H9 (cell line): ENCODE measurements around the gene CFAP91. TPM values are rescaled to one million over a fixed set of nuclear protein-coding genes. Genes with fewer than 3 reads are reported as not detected.

Experiments used
- DNase-seq: peaks from one replicate; pipeline ENCODE4 v3.0.0-alpha.2; 2017
- H2AFZ ChIP-seq: one replicate; pipeline ENCODE4 v1.6.1; 2013; ENCODE audit warnings: mild to moderate bottlenecking, low read length, control low read depth, moderate library complexity
- H2AK5ac ChIP-seq: 2 replicates; pipeline ENCODE4 v1.6.1; 2013; ENCODE audit warnings: low read length, control low read depth, mixed read lengths; ENCODE audit not compliant: insufficient read length
- H2BK120ac ChIP-seq: one replicate; pipeline ENCODE4 v1.6.1; 2013; ENCODE audit warnings: low read depth, mild to moderate bottlenecking, low read length, control low read depth, inconsistent platforms; ENCODE audit not compliant: poor library complexity, severe bottlenecking
- H2BK12ac ChIP-seq: 2 replicates; pipeline ENCODE4 v1.6.1; 2013; ENCODE audit warnings: low read length, control low read depth, mixed read lengths, low read depth; ENCODE audit not compliant: insufficient read length
- H2BK15ac ChIP-seq: 2 replicates; pipeline ENCODE4 v1.6.1; 2013; ENCODE audit warnings: low read depth, low read length, control low read depth
- H2BK20ac ChIP-seq: one replicate; pipeline ENCODE4 v1.6.1; 2013; ENCODE audit warnings: low read depth, mild to moderate bottlenecking, low read length, control low read depth, inconsistent platforms; ENCODE audit not compliant: poor library complexity, severe bottlenecking
- H2BK5ac ChIP-seq: 2 replicates; pipeline ENCODE4 v1.6.1; 2013; ENCODE audit warnings: low read length, control low read depth, mixed read lengths; ENCODE audit not compliant: insufficient read length
- H3K14ac ChIP-seq: 2 replicates; pipeline ENCODE4 v1.6.1; 2013; ENCODE audit warnings: low read length, control low read depth; ENCODE audit not compliant: insufficient read depth
- H3K18ac ChIP-seq: 2 replicates; pipeline ENCODE4 v1.6.1; 2013; ENCODE audit warnings: low read depth, mild to moderate bottlenecking, mixed read lengths, low read length, control low read depth; ENCODE audit not compliant: insufficient read length
- H3K23ac ChIP-seq: 2 replicates; pipeline ENCODE4 v1.6.1; 2013; ENCODE audit warnings: low read length, control low read depth, mixed read lengths, low read depth; ENCODE audit not compliant: insufficient read length
- H3K23me2 ChIP-seq: 2 replicates; pipeline ENCODE4 v1.6.1; 2013; ENCODE audit warnings: low read depth, mild to moderate bottlenecking, mixed read lengths, low read length, control low read depth; ENCODE audit not compliant: insufficient read length, poor library complexity, severe bottlenecking
- H3K27ac ChIP-seq: 2 replicates; pipeline ENCODE4 v1.5.1; 2013; ENCODE audit warnings: low read length, control low read depth, mixed read lengths, low read depth; ENCODE audit not compliant: insufficient read length
- H3K27me3 ChIP-seq: 2 replicates; pipeline ENCODE4 v1.6.1; 2013; ENCODE audit warnings: low read length, control low read depth, inconsistent platforms; ENCODE audit not compliant: insufficient read depth
- H3K4ac ChIP-seq: 2 replicates; pipeline ENCODE4 v1.6.1; 2013; ENCODE audit warnings: low read depth, mild to moderate bottlenecking, control low read depth, inconsistent platforms, low read length, moderate library complexity
- H3K4me1 ChIP-seq: 2 replicates; pipeline ENCODE4 v1.6.1; 2013; ENCODE audit warnings: low read length, control low read depth, inconsistent platforms; ENCODE audit not compliant: insufficient read depth
- H3K4me2 ChIP-seq: 2 replicates; pipeline ENCODE4 v1.6.1; 2013; ENCODE audit warnings: low read length, control low read depth, mixed read lengths; ENCODE audit not compliant: insufficient read length, insufficient read depth
- H3K56ac ChIP-seq: 2 replicates; pipeline ENCODE4 v1.6.1; 2013; ENCODE audit warnings: low read depth, mild to moderate bottlenecking, mixed read lengths, low read length, control low read depth; ENCODE audit not compliant: insufficient read length
- H3K79me1 ChIP-seq: 2 replicates; pipeline ENCODE4 v1.6.1; 2013; ENCODE audit warnings: low read depth, mild to moderate bottlenecking, moderate library complexity, low read length, control low read depth, inconsistent platforms; ENCODE audit not compliant: insufficient read depth, poor library complexity, severe bottlenecking
- H3K79me2 ChIP-seq: 2 replicates; pipeline ENCODE4 v1.6.1; 2013; ENCODE audit warnings: low read length, control low read depth, inconsistent platforms; ENCODE audit not compliant: insufficient read depth
- H3K9ac ChIP-seq: 2 replicates; pipeline ENCODE4 v1.6.1; 2013; ENCODE audit warnings: low read length, control low read depth, mixed read lengths; ENCODE audit not compliant: insufficient read length; ENCODE audit errors: extremely low read depth
- H3K9me3 ChIP-seq: one replicate; pipeline ENCODE4 v1.6.1; 2013; ENCODE audit warnings: low read depth, low read length, inconsistent platforms; ENCODE audit not compliant: control insufficient read depth
- H3T11ph ChIP-seq: one replicate; pipeline ENCODE4 v1.6.1; 2013; ENCODE audit warnings: mild to moderate bottlenecking, low read length, control low read depth, inconsistent platforms
- H4K20me1 ChIP-seq: one replicate; pipeline ENCODE4 v1.6.1; 2013; ENCODE audit not compliant: control insufficient read depth, insufficient read length, insufficient read depth
- H4K5ac ChIP-seq: 2 replicates; pipeline ENCODE4 v1.6.1; 2013; ENCODE audit warnings: low read depth, mild to moderate bottlenecking, mixed read lengths, low read length, control low read depth; ENCODE audit not compliant: insufficient read length
- H4K8ac ChIP-seq: replicated peaks from 2 replicates; pipeline ENCODE4 v1.6.1; 2013; ENCODE audit warnings: low read length, control low read depth, mixed read lengths, low read depth; ENCODE audit not compliant: insufficient read length
- H4K91ac ChIP-seq: 2 replicates; pipeline ENCODE4 v1.6.1; 2013; ENCODE audit warnings: low read depth, mild to moderate bottlenecking, moderate library complexity, mixed read lengths, low read length, control low read depth; ENCODE audit not compliant: insufficient read length
- H3K27ac Mint-ChIP-seq, 3 experiments: 2 replicates in 2 of 3; 3 replicates in 1 of 3; pipeline ENCODE4 v1.8.0; 2020 to 2021; ENCODE audit warnings: mixed read lengths in 3 of 3, mild to moderate bottlenecking in 1 of 3, moderate library complexity in 1 of 3
- H3K27me3 Mint-ChIP-seq: 2 replicates; pipeline ENCODE4 v1.8.0; 2021; ENCODE audit warnings: low read depth, mild to moderate bottlenecking, moderate library complexity, mixed read lengths
- H3K36me3 Mint-ChIP-seq, 3 experiments: 2 replicates in 2 of 3; 3 replicates in 1 of 3; pipeline ENCODE4 v1.8.0; 2020 to 2021; ENCODE audit warnings: low read depth in 3 of 3, mixed read lengths in 3 of 3; ENCODE audit not compliant: insufficient read depth in 1 of 3
- H3K4me1 Mint-ChIP-seq, 2 experiments: 2 replicates each; pipeline ENCODE4 v1.8.0; 2020; ENCODE audit warnings: mixed read lengths in 2 of 2
- H3K4me3 Mint-ChIP-seq, 2 experiments: 2 replicates in 1 of 2; 3 replicates in 1 of 2; pipeline ENCODE4 v1.8.0; 2020 to 2021; ENCODE audit warnings: mild to moderate bottlenecking in 2 of 2, mixed read lengths in 2 of 2, moderate library complexity in 1 of 2
- H3K9me3 Mint-ChIP-seq, 2 experiments: 2 replicates in 1 of 2; 3 replicates in 1 of 2; pipeline ENCODE4 v1.8.0; 2020; ENCODE audit warnings: mild to moderate bottlenecking in 2 of 2, mixed read lengths in 2 of 2, moderate library complexity in 1 of 2
- WGBS: extraction: QIAGEN DNeasy Blood & Tissue Kit; methylation state at CpG from one replicate; pipeline ENCODE4 v1.1.7; 2013; ENCODE audit warnings: missing lambda C conversion rate, low lambda C conversion rate, mixed read lengths; ENCODE audit not compliant: insufficient read length; ENCODE audit errors: extremely low coverage; 5-methylcytosine and 5-hydroxymethylcytosine counted together
- total RNA-seq: library from RNA; stranded (reverse); gene quantifications from 2 replicates; pipeline ENCODE4 v1.2.1, GENCODE V29; 2021
- TF ChIP-seq, protein P1 (sequence below): fragments of 200-600 bp; sonication (generic); conservative IDR thresholded peaks from 3 replicates; pipeline ENCODE4 v1.8.0; 2021; ENCODE audit warnings: antibody characterized with exemption, mild to moderate bottlenecking

Gene CFAP91
- total RNA-seq, 1 experiment from 2014 or later: 2.3 TPM

- Histone ChIP-seq H3K4me1 (0 out of 2 replicates have a peak, but pooled peaks cover 2% of the 10 kb centered on the region), H3K23me2 (no peaks in the 10 kb centered on the region), H4K91ac (no peak overlapping the region), H3K9me3 (no peaks in the 10 kb centered on the region), H2BK12ac (no peak overlapping the region), H2BK20ac (no peak overlapping the region), H2BK120ac (no peak overlapping the region), H3K14ac (no peak overlapping the region), H3K56ac (no peak overlapping the region), H3K79me2 (no peaks in the 10 kb centered on the region), H3T11ph (no peak overlapping the region), H3K18ac (no peak overlapping the region), H3K23ac (no peak overlapping the region), H3K27ac (no peak overlapping the region), H3K27me3 (no peaks in the 10 kb centered on the region), H3K4ac (no peak overlapping the region), H3K4me2 (no peak overlapping the region), H2BK15ac (no peak overlapping the region), H2BK5ac (no peak overlapping the region), H4K5ac (no peak overlapping the region), H3K79me1 (no peaks in the 10 kb centered on the region), H4K20me1 (no peaks in the 10 kb centered on the region), H2AFZ (no peak overlapping the region), H3K9ac (no peak overlapping the region), H4K8ac (no peak overlapping the region), H2AK5ac (no peak overlapping the region)
- TF ChIP-seq, protein P1, sequence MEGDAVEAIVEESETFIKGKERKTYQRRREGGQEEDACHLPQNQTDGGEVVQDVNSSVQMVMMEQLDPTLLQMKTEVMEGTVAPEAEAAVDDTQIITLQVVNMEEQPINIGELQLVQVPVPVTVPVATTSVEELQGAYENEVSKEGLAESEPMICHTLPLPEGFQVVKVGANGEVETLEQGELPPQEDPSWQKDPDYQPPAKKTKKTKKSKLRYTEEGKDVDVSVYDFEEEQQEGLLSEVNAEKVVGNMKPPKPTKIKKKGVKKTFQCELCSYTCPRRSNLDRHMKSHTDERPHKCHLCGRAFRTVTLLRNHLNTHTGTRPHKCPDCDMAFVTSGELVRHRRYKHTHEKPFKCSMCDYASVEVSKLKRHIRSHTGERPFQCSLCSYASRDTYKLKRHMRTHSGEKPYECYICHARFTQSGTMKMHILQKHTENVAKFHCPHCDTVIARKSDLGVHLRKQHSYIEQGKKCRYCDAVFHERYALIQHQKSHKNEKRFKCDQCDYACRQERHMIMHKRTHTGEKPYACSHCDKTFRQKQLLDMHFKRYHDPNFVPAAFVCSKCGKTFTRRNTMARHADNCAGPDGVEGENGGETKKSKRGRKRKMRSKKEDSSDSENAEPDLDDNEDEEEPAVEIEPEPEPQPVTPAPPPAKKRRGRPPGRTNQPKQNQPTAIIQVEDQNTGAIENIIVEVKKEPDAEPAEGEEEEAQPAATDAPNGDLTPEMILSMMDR: no peak
- H3K27me3 Mint-ChIP-seq: no peaks in the 10 kb centered on the region
- peaks cover 0 to 9% (median 2%) of the 10 kb centered on the region in 3 experiments; a peak in 5 of 7 replicates for H3K36me3 Mint-ChIP-seq
- H3K4me1 Mint-ChIP-seq: peaks cover 0 to 4% of the 10 kb centered on the region in 2 experiments; a peak in 1 of 4 replicates
- H3K27ac Mint-ChIP-seq: no peak overlapping the region
- H3K4me3 Mint-ChIP-seq: no peak overlapping the region
- no peak for DNase-seq
- no peaks in the 10 kb centered on the region for H3K9me3 Mint-ChIP-seq
- no CpG with 5 or more reads among the region's 4 CpGs for WGBS
Observed at GRCh38 chr3:119664370-119664769, 38.5 kb upstream of the CFAP91 start.
